ENCODE results near the gene MED25.

Gene MED25

GRCh38 chr19:49875857-49876421, 57.9 kb downstream of the MED25 start:
- TF ChIP-seq CTCF (IDR thresholded peaks at IDR 0.05), result no peak
- Histone ChIP-seq H3K9me3 (no peaks in the 10 kb centered on the region), H3K27me3 (no peaks in the 10 kb centered on the region), H3K27ac (peak overlapping the region; percentile 95), H3K4me3 (ENCODE audit: low read depth in 1 of 2, low read length in 1 of 2) (peak overlapping the region; percentile 99), H3K36me3 (peaks cover 9% of the 10 kb centered on the region), H3K4me1 (ENCODE audit: control insufficient read depth in 1 of 2, insufficient read depth in 1 of 2, low read depth in 1 of 2, low read length in 1 of 2) (peaks cover 21 to 24% of the 10 kb centered on the region in 2 experiments)

GRCh38 chr19:49876422-49877019, 58.4 kb downstream of the MED25 start:
- Histone ChIP-seq H3K9me3 (no peaks in the 10 kb centered on the region), H3K27me3 (no peaks in the 10 kb centered on the region), H3K4me1 (ENCODE audit: control insufficient read depth in 1 of 2, insufficient read depth in 1 of 2, low read depth in 1 of 2, low read length in 1 of 2) (peaks cover 21 to 23% of the 10 kb centered on the region in 2 experiments), H3K4me3 (ENCODE audit: low read depth in 1 of 2, low read length in 1 of 2) (peak overlapping the region; percentile 99), H3K27ac (peak overlapping the region; percentile 95), H3K36me3 (peaks cover 15% of the 10 kb centered on the region)
- TF ChIP-seq CTCF (IDR thresholded peaks at IDR 0.05), result no peak

GRCh38 chr19:49877020-49877878, 59.2 kb downstream of the MED25 start, which contains the start of the genes AKT1S1 and TBC1D17:
TSS of gene AKT1S1 (minus strand) at chr19:49877355. CDS start at chr19:49873295, 4,060 bp downstream.
TSS of gene TBC1D17 (plus strand) at chr19:49877702. CDS start at chr19:49877724, 22 bp downstream.
- H3K27me3 ChIP-seq, result no peaks in the 10 kb centered on the region
- peaks cover 22% of the 10 kb centered on the region for H3K36me3 ChIP-seq
- H3K27ac ChIP-seq, result peak within 1 kb of the TSS; percentile 95
- peaks cover 21 to 23% of the 10 kb centered on the region in 2 experiments for H3K4me1 ChIP-seq (ENCODE audit: control insufficient read depth in 1 of 2, insufficient read depth in 1 of 2, low read depth in 1 of 2, low read length in 1 of 2)
- H3K9me3 ChIP-seq, result no peaks in the 10 kb centered on the region
- peak; percentile 7 for TF ChIP-seq CTCF (IDR thresholded peaks at IDR 0.05)
- peak within 1 kb of the TSS; percentile 99 for H3K4me3 ChIP-seq (ENCODE audit: low read depth in 1 of 2, low read length in 1 of 2)

DNA sequence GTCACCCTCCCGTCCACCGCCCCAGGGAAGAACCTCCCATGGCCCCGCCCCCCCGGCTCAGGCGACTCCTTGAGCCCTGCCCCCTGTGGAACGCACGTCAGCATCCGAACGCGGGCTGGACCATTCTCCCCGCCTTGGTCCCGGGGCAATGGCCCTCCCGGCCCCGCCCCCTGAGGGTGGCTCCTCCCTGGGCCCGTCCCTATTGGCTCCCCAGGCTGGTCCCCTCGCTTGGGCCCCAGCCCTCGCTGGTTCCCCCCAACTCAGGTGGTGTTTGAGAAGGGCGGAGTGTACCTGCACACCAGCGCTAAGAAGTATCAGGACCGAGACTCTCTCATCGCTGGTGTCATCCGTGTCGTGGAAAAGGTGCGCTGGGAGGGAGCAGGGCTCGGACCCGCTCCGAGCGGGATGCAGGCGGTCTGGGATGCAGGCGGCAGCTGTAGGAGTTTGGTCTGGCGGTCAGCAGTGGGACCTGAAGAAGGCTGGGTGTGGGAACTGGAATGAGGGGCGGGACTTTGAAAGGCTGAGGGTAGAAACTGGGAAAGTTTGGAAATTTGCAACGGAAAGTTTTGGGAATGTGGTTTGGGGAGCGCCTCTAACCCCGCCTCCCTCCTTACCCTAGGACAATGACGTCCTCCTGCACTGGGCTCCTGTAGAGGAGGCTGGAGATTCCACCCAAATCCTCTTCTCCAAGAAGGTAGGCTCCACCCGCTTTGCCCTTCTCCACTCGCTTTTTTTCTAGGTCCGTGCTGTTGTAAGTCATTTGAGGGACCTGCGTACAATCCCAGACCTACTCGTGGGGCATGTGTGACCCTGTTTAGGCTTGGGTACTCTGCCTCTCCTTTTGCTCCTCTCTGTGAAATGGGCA, 60.0 kb downstream of the MED25 start:
- no peak for TF ChIP-seq CTCF (IDR thresholded peaks at IDR 0.05)
- H3K4me3 ChIP-seq (ENCODE audit: low read depth in 1 of 2, low read length in 1 of 2), result peak overlapping the region; percentile 99
- H3K36me3 ChIP-seq, result peaks cover 31% of the 10 kb centered on the region

GRCh38 chr19:49878744-49879070, 60.6 kb downstream of the MED25 start:
- peaks cover 21 to 23% of the 10 kb centered on the region in 2 experiments for H3K4me1 ChIP-seq (ENCODE audit: control insufficient read depth in 1 of 2, insufficient read depth in 1 of 2, low read depth in 1 of 2, low read length in 1 of 2)
- H3K36me3 ChIP-seq, result peaks cover 37% of the 10 kb centered on the region
- no peak overlapping the region for H3K4me3 ChIP-seq (ENCODE audit: low read depth in 1 of 2, low read length in 1 of 2)
- no peak for TF ChIP-seq CTCF (IDR thresholded peaks at IDR 0.05)
- H3K9me3 ChIP-seq, result no peaks in the 10 kb centered on the region
- peak overlapping the region; percentile 95 for H3K27ac ChIP-seq
- no peaks in the 10 kb centered on the region for H3K27me3 ChIP-seq

More for the DNA sequence above, 60.0 kb downstream of the MED25 start:
- H3K4me1 ChIP-seq (ENCODE audit: control insufficient read depth in 1 of 2, insufficient read depth in 1 of 2, low read depth in 1 of 2, low read length in 1 of 2), result peaks cover 21 to 23% of the 10 kb centered on the region in 2 experiments
- H3K27ac ChIP-seq, result peak overlapping the region; percentile 95
- H3K9me3 ChIP-seq, result no peaks in the 10 kb centered on the region
- H3K27me3 ChIP-seq, result no peaks in the 10 kb centered on the region
